ENCODE measurements around the gene FHAD1.

Gene FHAD1

DNA sequence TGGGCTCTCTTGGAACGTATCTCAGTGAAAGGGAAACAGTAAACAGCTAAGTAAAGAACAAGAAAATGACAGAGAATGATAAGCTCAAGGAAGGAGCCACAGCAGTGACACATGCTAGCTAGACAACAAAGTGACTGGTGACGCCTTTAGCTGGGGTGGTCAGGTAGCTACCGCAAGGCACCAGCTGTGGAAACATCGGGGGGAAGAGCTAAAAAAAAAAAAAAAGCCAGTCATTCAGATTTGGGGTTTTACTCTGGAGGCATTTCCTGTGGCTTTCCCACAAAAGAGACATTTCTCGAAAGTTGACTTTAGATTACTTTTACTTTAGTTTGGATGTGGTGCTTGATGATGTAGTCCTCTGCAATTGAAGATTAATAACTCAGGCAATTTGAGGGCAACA is 2.1 kb downstream of the FHAD1 start:
- DNase-seq, result peak; percentile 59

- no peak for DNase-seq
Measured at GRCh38 chr1:15251857-15252835, 5.1 kb downstream of the FHAD1 start.

DNA sequence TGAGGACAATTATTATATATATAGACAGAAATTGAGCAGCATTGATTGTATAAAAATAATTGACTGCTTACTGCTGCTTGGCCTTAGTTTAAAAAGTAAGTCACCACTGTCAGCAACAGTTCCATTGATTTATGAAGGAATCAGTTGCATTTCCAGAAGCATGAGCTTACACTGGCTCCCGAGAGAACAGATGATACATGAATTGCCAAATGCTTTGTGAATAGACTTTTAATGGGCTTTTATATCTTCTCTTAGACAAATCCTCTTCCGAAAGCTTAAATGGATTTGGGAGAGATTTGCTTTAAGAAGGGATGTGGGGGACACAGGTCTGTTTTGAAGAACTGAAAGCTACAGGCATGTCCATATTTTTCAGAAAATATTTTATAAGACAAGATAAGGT is 7.5 kb downstream of the FHAD1 start:
- no peak for DNase-seq

- no peak for DNase-seq
Measured at GRCh38 chr1:15255582-15256149, 8.6 kb downstream of the FHAD1 start.

- no peak for DNase-seq
Measured at GRCh38 chr1:15256584-15256983, 9.6 kb downstream of the FHAD1 start.

DNA sequence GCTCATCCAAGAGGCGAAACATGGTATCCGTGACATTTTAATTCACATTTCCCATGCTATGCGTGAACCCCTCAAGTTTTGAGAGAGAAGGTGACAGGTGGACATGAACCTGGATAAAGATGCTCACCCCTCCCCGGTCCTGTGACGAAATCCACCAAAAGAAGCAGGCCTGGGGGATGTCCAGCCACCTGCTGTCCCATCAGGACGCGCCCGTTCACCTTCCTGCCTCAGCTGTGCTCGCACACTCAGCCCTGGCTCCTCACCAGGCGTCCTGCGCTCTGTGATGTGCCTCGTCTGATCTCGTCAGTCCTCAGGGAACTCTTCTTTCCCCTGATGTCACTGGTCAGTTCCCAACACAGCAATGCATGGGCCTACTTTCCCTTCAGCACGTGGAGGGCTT is 10.3 kb downstream of the FHAD1 start:
- DNase-seq, result no peak

GRCh38 chr1:15258833-15259621 is 12.0 kb downstream of the FHAD1 start:
- DNase-seq, result no peak

DNA sequence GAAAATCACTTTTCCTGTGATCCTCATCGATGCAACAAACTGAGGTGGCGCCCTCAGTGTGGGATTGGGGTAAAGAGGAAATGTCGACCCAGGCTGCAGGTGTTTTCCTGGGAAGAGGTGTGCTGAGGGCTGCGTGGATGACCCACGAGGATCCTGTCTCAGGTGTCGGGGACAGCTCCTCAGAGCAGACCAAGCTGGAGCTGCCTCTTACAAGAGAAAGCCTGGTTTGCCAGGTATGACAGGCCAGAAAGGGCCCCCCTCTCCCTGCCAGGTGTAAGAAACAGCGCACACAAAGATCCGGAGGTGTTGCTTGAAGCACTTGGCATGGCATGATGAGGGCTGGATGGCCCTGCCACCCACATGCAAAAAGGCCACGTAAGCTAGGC is 12.6 kb downstream of the FHAD1 start:
- no peak for DNase-seq

- DNase-seq, result no peak
Measured at GRCh38 chr1:15260418-15261154, 13.6 kb downstream of the FHAD1 start.

DNA sequence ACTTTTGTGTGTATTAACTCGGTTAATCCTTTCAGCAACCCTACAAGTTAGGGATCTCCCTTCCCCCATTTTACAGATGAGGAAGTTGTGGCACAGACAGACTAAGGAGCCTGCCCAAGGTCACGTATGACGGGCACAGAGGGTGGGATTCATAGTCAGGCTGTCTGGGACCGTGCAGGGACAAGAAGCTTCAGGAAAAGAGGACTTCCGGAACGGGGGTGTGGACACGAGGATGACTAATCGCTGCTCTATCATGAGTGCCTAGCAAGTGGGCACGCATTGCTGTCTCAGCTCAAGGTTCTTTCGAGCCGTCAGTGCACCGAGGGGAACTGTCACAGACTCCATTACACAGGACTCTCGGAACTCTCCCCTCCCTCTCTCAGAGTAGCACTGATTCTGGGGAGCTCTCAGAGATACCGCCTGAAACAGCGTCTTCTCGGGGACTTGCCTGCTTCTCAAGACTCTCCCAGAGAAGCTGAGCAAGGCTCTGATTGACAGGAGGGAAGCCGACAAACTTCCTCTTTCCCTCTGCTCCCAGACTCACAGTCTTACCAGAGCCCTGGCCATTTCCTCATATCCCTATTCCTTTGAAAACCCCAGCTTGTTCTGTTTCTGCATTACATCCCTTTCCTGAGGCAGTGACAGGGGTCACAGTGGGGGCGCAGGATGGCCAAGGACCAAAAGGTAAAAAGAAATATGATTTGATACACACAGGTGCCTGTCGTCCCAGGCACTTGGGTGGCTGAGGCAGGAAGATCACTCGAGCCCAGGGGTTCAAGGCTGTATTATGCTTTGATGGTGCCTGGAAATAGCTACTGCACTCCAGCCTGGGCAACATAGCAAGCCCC is 14.4 kb downstream of the FHAD1 start:
- no peak for DNase-seq

- no peak for DNase-seq
Measured at GRCh38 chr1:15262003-15262377, 15.0 kb downstream of the FHAD1 start.

DNA sequence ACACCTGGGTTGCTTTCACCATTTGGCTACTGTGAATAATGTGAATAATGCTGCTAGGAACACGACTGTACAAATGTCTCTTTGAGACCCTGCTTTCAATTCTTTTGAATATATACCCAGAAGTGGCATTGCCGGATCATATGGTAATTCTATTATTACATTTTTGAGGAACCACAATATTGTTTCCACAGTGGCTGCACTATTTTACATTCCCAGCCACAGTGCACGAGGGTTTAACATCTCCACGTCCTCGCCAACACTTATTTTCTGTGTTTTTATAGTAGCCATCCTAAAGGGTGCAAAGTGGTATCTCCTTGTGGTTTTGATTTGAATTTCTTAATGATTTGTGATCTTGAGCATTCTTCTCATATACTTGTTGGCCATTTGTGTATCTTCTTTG is 15.7 kb downstream of the FHAD1 start:
- no peak for DNase-seq

- DNase-seq, result no peak
Measured at GRCh38 chr1:15264769-15265168, 17.7 kb downstream of the FHAD1 start.

DNA sequence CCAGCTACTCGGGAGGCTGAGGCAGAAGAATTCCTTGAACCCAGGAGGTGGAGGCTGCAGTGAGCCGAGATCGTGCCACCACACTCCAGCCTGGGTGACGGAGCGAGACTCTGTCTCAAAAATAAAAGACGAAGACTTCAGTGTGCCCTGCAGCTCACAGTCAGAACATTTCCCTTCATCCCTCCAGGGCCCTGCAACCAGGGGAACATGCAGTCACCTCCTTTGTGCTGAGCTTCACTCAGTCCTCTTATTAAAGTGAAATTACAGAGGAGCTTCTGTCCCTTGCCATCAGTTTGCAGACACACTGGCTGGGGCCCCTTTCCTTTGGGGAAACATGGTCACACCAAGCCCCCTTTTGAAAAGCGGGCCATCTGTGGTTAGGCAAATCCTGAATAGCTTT is 24.2 kb downstream of the FHAD1 start:
- DNase-seq, result no peak

GRCh38 chr1:15272009-15272781 is 25.2 kb downstream of the FHAD1 start:
- DNase-seq, result peak; percentile 21

DNA sequence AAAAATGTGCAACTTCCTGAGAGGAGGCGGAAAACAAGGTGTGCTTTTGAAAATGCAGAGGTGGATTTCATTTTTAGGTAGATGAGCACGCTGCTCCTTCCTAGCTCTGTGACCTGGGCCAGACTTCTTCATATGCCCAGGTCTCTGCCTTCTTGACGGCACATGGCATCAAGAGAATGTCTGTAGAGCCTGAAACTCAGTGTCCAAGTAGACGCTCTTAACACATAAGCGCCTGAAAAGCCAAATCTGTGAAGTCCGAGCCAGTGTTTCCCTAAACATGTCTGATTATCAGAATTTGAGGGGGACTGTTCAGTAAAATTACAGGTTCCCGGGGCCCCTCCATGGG is 25.7 kb downstream of the FHAD1 start:
- DNase-seq, result no peak

GRCh38 chr1:15273274-15273673 is 26.3 kb downstream of the FHAD1 start:
- no peak for DNase-seq

- DNase-seq, result no peak
Measured at GRCh38 chr1:15275921-15276683, 29.1 kb downstream of the FHAD1 start.

GRCh38 chr1:15276691-15277446 is 29.8 kb downstream of the FHAD1 start:
- DNase-seq, result no peak

GRCh38 chr1:15277447-15277838 is 30.4 kb downstream of the FHAD1 start:
- DNase-seq, result no peak
